ENCODE data around the gene SLCO3A1. TPM values are rescaled to one million over a fixed set of nuclear protein-coding genes. Genes with fewer than 3 reads are reported as not detected.

Gene SLCO3A1
- total RNA-seq, 1 donor from 2014 or later, result 6.3 TPM

DNA sequence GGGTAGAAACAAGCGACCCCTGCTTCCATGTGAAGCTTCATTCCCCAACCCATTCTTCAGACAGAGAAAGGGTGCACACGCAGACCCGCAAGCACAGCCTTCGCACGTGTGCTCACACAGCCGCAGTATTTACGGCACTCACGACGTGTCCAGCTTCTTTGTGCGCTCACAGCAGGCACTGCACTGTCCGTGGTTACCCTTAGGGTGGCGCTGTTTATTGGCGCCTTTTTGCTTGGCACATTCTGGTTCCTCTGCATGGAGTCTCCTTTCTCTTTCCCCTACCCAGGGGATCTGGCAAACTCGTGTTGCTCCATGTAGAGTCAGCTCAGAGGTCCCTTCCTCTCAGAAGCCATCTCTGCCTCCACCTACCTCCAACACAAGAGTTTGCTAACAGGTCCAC lies 115.1 kb downstream of the SLCO3A1 start:
- peaks cover 4% of the 10 kb centered on the region for H3K27me3 Mint-ChIP-seq (ENCODE audit: low read depth)
- peaks cover under 1% of the 10 kb centered on the region for H3K36me3 Mint-ChIP-seq (ENCODE audit: low read depth)
- no peak for DNase-seq (ENCODE audit: low read depth, low spot score)
- H3K27ac Mint-ChIP-seq (ENCODE audit: unreplicated experiment), result no peak overlapping the region
- TF ChIP-seq, protein P1, sequence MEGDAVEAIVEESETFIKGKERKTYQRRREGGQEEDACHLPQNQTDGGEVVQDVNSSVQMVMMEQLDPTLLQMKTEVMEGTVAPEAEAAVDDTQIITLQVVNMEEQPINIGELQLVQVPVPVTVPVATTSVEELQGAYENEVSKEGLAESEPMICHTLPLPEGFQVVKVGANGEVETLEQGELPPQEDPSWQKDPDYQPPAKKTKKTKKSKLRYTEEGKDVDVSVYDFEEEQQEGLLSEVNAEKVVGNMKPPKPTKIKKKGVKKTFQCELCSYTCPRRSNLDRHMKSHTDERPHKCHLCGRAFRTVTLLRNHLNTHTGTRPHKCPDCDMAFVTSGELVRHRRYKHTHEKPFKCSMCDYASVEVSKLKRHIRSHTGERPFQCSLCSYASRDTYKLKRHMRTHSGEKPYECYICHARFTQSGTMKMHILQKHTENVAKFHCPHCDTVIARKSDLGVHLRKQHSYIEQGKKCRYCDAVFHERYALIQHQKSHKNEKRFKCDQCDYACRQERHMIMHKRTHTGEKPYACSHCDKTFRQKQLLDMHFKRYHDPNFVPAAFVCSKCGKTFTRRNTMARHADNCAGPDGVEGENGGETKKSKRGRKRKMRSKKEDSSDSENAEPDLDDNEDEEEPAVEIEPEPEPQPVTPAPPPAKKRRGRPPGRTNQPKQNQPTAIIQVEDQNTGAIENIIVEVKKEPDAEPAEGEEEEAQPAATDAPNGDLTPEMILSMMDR (conservative IDR thresholded peaks at IDR 0.05), result peak; percentile 18
- H3K9me3 Mint-ChIP-seq, result peaks cover under 1% of the 10 kb centered on the region
- peaks cover 10% of the 10 kb centered on the region for H3K4me1 Mint-ChIP-seq
- H3K4me3 Mint-ChIP-seq, result no peak overlapping the region

DNA sequence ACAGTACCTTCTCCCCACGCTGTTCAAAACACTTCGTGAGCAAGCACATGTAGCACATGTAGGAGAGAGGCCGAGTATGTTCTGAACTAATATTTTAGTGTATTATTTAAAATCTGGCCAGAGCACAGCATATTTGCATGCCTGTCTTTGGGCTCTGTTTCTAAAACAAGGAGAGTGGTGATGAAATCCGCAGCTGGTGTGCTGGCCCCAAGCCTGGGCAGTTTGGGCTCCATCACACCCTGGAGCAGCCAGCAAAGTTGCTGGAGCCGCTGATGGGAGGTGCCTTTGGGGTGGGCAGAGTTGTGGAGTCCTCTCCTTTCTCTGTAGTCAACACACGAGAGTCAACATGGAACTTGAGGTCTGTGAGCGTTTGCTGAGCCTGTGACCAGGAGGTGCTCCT lies 116.6 kb downstream of the SLCO3A1 start:
- Mint-ChIP-seq H3K27ac (ENCODE audit: unreplicated experiment) (no peak overlapping the region), H3K4me3 (no peak overlapping the region), H3K36me3 (ENCODE audit: low read depth) (no peaks in the 10 kb centered on the region), H3K9me3 (no peaks in the 10 kb centered on the region), H3K27me3 (ENCODE audit: low read depth) (peaks cover 7% of the 10 kb centered on the region), H3K4me1 (peaks cover 10% of the 10 kb centered on the region)
- TF ChIP-seq, protein P1 (conservative IDR thresholded peaks at IDR 0.05), result no peak
- no peak for DNase-seq (ENCODE audit: low read depth, low spot score)

DNA sequence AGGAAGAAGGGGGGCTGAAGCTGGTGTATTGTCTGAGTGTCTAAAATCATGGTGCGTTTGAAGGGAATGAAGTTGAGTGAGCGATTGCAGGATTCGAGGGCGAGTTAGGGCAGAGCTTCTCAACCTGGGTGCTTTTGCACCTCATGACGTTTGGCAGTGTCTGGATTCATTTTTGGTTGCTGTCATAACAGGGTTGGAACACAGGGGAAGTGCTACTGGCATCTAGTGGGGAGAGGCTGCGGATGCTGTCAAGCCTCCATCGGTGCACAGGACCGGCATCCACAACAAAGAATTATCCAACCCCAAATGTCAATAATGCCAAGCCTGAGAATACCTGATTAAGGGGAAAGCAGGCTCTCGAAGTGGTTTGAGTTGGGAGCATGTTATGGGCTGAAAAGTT lies 120.0 kb downstream of the SLCO3A1 start:
- H3K36me3 Mint-ChIP-seq (ENCODE audit: low read depth), result no peaks in the 10 kb centered on the region
- H3K4me1 Mint-ChIP-seq, result no peaks in the 10 kb centered on the region
- H3K4me3 Mint-ChIP-seq, result no peak overlapping the region
- H3K27ac Mint-ChIP-seq (ENCODE audit: unreplicated experiment), result no peak overlapping the region
- no peak for DNase-seq (ENCODE audit: low read depth, low spot score)
- no peaks in the 10 kb centered on the region for H3K9me3 Mint-ChIP-seq
- TF ChIP-seq, protein P1 (conservative IDR thresholded peaks at IDR 0.05), result no peak
- peaks cover 21% of the 10 kb centered on the region for H3K27me3 Mint-ChIP-seq (ENCODE audit: low read depth)

DNA sequence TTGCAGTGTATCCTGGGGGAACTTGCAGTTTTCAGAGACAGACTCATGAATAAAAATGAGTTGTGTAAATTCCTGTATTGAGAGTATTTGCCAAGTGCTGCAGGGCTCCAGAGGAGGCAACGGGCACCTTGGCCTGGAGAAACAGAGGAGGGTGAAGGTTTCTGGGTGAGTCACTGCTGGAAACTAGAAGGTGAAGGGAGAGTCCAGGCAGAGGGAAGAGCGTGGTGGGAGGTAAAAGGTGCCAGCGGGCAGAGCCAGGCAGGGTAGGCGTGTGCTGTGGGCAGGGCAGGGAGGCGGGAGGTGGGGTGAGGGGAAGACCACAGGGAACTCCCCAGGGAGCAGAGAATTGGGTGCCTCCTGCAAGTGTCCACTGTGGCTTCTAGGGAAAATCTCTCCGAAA lies 120.8 kb downstream of the SLCO3A1 start:
- no peak overlapping the region for H3K27ac Mint-ChIP-seq (ENCODE audit: unreplicated experiment)
- H3K27me3 Mint-ChIP-seq (ENCODE audit: low read depth), result peaks cover 21% of the 10 kb centered on the region
- no peaks in the 10 kb centered on the region for H3K36me3 Mint-ChIP-seq (ENCODE audit: low read depth)
- no peaks in the 10 kb centered on the region for H3K9me3 Mint-ChIP-seq
- TF ChIP-seq, protein P1 (conservative IDR thresholded peaks at IDR 0.05), result no peak
- DNase-seq (ENCODE audit: low read depth, low spot score), result no peak
- no peak overlapping the region for H3K4me3 Mint-ChIP-seq
- no peaks in the 10 kb centered on the region for H3K4me1 Mint-ChIP-seq

DNA sequence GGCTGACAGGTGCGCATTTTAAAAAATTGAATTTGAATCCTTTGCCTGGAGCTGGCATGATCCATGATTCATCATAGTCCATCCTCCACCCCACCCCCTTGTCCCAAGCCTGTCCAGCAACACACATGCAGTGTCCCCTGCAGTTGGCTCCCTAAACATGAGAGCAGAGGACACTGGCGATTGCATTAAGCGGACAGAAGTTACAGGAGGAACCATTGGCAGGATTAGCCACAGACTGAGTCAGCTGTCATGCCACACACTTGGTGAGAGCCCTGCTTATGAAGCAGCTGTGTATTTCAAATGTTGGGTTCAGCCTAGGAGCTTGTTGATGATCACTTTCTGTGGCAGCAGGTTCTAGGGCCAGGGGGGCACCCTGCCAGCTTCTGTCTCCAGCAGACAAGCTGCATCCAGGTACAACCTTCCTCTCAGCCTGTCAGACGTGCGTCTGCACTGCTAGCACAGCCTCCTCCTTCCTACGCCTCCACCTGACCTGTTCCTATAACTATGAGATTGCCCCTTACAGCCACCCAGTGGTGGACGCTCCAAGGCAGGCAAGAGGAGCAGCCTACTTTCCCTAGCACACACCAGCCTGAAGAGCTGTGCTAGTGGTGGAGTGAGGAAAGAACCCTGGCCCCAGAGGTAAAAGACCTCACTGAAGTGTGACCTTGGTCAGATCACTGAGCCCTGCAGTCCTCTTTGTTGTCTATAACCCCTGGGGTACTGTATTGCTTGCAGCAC lies 121.9 kb downstream of the SLCO3A1 start:
- TF ChIP-seq, protein P1 (conservative IDR thresholded peaks at IDR 0.05), result no peak
- Mint-ChIP-seq H3K9me3 (no peaks in the 10 kb centered on the region), H3K4me3 (no peak overlapping the region), H3K4me1 (no peaks in the 10 kb centered on the region), H3K27ac (ENCODE audit: unreplicated experiment) (no peak overlapping the region), H3K27me3 (ENCODE audit: low read depth) (peaks cover 21% of the 10 kb centered on the region), H3K36me3 (ENCODE audit: low read depth) (no peaks in the 10 kb centered on the region)
- DNase-seq (ENCODE audit: low read depth, low spot score), result no peak
